SK-N-SH treated with all-trans-retinoic acid at 6 μM for 48 hours (cell line): ENCODE data around the gene SRXN1.

ENCODE experiments used
- ATAC-seq: fragments of 200-7000 bp; cut with Tn5 transposase; 3 replicates; pipeline ENCODE4 v1.9.1; 2020; ENCODE audit warnings: mild to moderate bottlenecking, moderate library complexity
- ARNTL ChIP-seq: fragments of 450-650 bp; formaldehyde crosslinking; IDR thresholded peaks from 2 replicates; pipeline ENCODE4 v1.5.0; 2020; ENCODE audit warnings: low read depth, mild to moderate bottlenecking, moderate library complexity, borderline replicate concordance
- BACH2 ChIP-seq: fragments of 250-450 bp; sonication (Bioruptor Pico); IDR thresholded peaks from 2 replicates; pipeline ENCODE4 v1.9.0; 2021; ENCODE audit warnings: mild to moderate bottlenecking, borderline replicate concordance
- CREB5 ChIP-seq: fragments of 250-450 bp; sonication (Bioruptor Pico); IDR thresholded peaks from 2 replicates; pipeline ENCODE4 v1.5.1; 2020; ENCODE audit warnings: low read depth, mild to moderate bottlenecking, moderate library complexity
- CSDC2 ChIP-seq: fragments of 250-450 bp; sonication (Bioruptor Pico); IDR thresholded peaks from 2 replicates; pipeline ENCODE4 v1.5.0; 2020; ENCODE audit warnings: mild to moderate bottlenecking, moderate library complexity
- ESRRG ChIP-seq: fragments of 250-450 bp; sonication (Bioruptor Pico); IDR thresholded peaks from 2 replicates; pipeline ENCODE4 v1.6.1; 2021; ENCODE audit warnings: mild to moderate bottlenecking
- ISL1 ChIP-seq: fragments of 250-450 bp; sonication (Bioruptor Pico); IDR thresholded peaks from 2 replicates; pipeline ENCODE4 v2.1.2; 2022; ENCODE audit warnings: mild to moderate bottlenecking, moderate library complexity
- OSR1 ChIP-seq: fragments of 250-450 bp; sonication (Bioruptor Pico); IDR thresholded peaks from 2 replicates; pipeline ENCODE4 v1.8.0; 2022; ENCODE audit warnings: moderate library complexity, mild to moderate bottlenecking, inconsistent platforms
- PPARA ChIP-seq: fragments of 250-450 bp; sonication (Bioruptor Pico); IDR thresholded peaks from 2 replicates; pipeline ENCODE4 v1.5.0; 2020; ENCODE audit warnings: mild to moderate bottlenecking, borderline replicate concordance
- RARB ChIP-seq: fragments of 250-450 bp; sonication (Bioruptor Pico); IDR thresholded peaks from 2 replicates; pipeline ENCODE4 v1.8.0; 2021; ENCODE audit warnings: mild to moderate bottlenecking, moderate library complexity
- SNAI2 ChIP-seq: fragments of 250-450 bp; sonication (Bioruptor Pico); IDR thresholded peaks from 2 replicates; pipeline ENCODE4 v1.5.0; 2020; ENCODE audit warnings: mild to moderate bottlenecking, moderate library complexity
- TCF4 ChIP-seq: fragments of 250-450 bp; sonication (Bioruptor Pico); IDR thresholded peaks from 2 replicates; pipeline ENCODE4 v1.8.0; 2021; ENCODE audit warnings: mild to moderate bottlenecking, moderate library complexity, borderline replicate concordance
- TOX ChIP-seq: fragments of 250-450 bp; sonication (Bioruptor Pico); IDR thresholded peaks from 2 replicates; pipeline ENCODE4 v1.8.0; 2021; ENCODE audit warnings: mild to moderate bottlenecking, moderate library complexity, borderline replicate concordance
- ZC3H10 ChIP-seq: fragments of 250-450 bp; sonication (Bioruptor Pico); IDR thresholded peaks from 2 replicates; pipeline ENCODE4 v1.5.1; 2021; ENCODE audit warnings: mild to moderate bottlenecking, moderate library complexity
- ZFP30 ChIP-seq: fragments of 450-650 bp; formaldehyde crosslinking; IDR thresholded peaks from 2 replicates; pipeline ENCODE4 v1.5.0; 2022; ENCODE audit warnings: mild to moderate bottlenecking, moderate library complexity
- ZNF565 ChIP-seq: fragments of 450-650 bp; formaldehyde crosslinking; conservative IDR thresholded peaks from 2 replicates; pipeline ENCODE4 v1.5.0; 2020; ENCODE audit warnings: low read depth, mild to moderate bottlenecking, moderate library complexity
- ZNF70 ChIP-seq: fragments of 450-650 bp; formaldehyde crosslinking; IDR thresholded peaks from 2 replicates; pipeline ENCODE4 v1.5.0; 2020; ENCODE audit warnings: mild to moderate bottlenecking, moderate library complexity
- ZNF8 ChIP-seq: fragments of 450-650 bp; formaldehyde crosslinking; IDR thresholded peaks from 2 replicates; pipeline ENCODE4 v1.5.0; 2020; ENCODE audit warnings: mild to moderate bottlenecking, moderate library complexity
- TF ChIP-seq, protein P1 (sequence below): fragments of 250-450 bp; sonication (Bioruptor Pico); IDR thresholded peaks from 2 replicates; pipeline ENCODE4 v1.5.1; 2021; ENCODE audit warnings: mild to moderate bottlenecking, moderate library complexity
- TF ChIP-seq, protein P2 (sequence below): fragments of 250-450 bp; sonication (Bioruptor Pico); IDR thresholded peaks from 2 replicates; pipeline ENCODE4 v1.8.0; 2020; ENCODE audit warnings: mild to moderate bottlenecking, moderate library complexity, borderline replicate concordance
- TF ChIP-seq, protein P3 (sequence below): fragments of 250-450 bp; sonication (Bioruptor Pico); IDR thresholded peaks from 2 replicates; pipeline ENCODE4 v1.8.0; 2021; ENCODE audit warnings: low read depth, mild to moderate bottlenecking, moderate library complexity, borderline replicate concordance

The SRXN1 gene

GRCh38 chr20:638579-638978 lies 14.4 kb downstream of the SRXN1 start:
- TF ChIP-seq ZC3H10 (CRISPR knock-in tag) (no peak), SNAI2 (CRISPR knock-in tag) (no peak), ZNF565 (CRISPR knock-in tag) (no peak), ZNF70 (CRISPR knock-in tag) (no peak), OSR1 (CRISPR knock-in tag) (no peak), ZNF8 (no peak), ZFP30 (no peak)
- TF ChIP-seq, protein P1, sequence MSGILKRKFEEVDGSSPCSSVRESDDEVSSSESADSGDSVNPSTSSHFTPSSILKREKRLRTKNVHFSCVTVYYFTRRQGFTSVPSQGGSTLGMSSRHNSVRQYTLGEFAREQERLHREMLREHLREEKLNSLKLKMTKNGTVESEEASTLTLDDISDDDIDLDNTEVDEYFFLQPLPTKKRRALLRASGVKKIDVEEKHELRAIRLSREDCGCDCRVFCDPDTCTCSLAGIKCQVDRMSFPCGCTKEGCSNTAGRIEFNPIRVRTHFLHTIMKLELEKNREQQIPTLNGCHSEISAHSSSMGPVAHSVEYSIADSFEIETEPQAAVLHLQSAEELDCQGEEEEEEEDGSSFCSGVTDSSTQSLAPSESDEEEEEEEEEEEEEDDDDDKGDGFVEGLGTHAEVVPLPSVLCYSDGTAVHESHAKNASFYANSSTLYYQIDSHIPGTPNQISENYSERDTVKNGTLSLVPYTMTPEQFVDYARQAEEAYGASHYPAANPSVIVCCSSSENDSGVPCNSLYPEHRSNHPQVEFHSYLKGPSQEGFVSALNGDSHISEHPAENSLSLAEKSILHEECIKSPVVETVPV, result no peak
- ATAC-seq, result no peak

GRCh38 chr20:637559-637958 lies 15.4 kb downstream of the SRXN1 start:
- TF ChIP-seq CSDC2 (CRISPR knock-in tag), result no peak
- no peak for TF ChIP-seq RARB
- TF ChIP-seq ZC3H10 (CRISPR knock-in tag), result no peak
- TF ChIP-seq, protein P2, sequence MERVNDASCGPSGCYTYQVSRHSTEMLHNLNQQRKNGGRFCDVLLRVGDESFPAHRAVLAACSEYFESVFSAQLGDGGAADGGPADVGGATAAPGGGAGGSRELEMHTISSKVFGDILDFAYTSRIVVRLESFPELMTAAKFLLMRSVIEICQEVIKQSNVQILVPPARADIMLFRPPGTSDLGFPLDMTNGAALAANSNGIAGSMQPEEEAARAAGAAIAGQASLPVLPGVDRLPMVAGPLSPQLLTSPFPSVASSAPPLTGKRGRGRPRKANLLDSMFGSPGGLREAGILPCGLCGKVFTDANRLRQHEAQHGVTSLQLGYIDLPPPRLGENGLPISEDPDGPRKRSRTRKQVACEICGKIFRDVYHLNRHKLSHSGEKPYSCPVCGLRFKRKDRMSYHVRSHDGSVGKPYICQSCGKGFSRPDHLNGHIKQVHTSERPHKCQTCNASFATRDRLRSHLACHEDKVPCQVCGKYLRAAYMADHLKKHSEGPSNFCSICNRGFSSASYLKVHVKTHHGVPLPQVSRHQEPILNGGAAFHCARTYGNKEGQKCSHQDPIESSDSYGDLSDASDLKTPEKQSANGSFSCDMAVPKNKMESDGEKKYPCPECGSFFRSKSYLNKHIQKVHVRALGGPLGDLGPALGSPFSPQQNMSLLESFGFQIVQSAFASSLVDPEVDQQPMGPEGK, result no peak
- TF ChIP-seq, protein P1, result no peak
- TF ChIP-seq ZNF70 (CRISPR knock-in tag), result no peak
- TF ChIP-seq ZFP30, result no peak
- no peak for TF ChIP-seq ISL1 (CRISPR knock-in tag)
- no peak for TF ChIP-seq BACH2 (CRISPR knock-in tag)
- TF ChIP-seq, all 23 proteins: peak for 0
- no peak for ATAC-seq

DNA sequence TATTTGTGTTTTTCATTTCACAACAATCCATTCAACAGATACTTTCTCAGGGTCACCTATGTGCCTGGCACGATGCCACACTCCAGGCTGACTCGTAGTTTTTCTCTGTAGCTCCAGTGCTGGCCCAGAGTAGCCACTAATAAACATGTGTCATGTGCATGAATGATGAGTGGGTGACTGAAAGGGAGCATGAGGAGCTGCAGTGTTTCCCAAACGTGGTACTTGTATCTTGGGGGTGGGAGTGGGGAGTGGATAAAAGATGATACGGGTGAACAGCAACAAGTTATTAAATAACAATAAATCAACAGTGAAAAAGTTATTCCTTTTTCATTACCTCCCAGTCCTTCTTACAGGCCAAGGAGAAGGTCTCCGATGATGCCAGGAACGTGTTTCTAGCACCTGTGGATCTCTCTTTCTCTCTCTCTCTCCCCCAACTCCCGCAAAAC lies 17.1 kb downstream of the SRXN1 start:
- TF ChIP-seq PPARA (CRISPR knock-in tag) (no peak), ZFP30 (no peak), RARB (no peak), TCF4 (CRISPR knock-in tag) (no peak), ZC3H10 (CRISPR knock-in tag) (no peak), ISL1 (CRISPR knock-in tag) (no peak), CREB5 (CRISPR knock-in tag) (no peak), TOX (no peak), ARNTL (CRISPR knock-in tag) (no peak), CSDC2 (CRISPR knock-in tag) (no peak)
- ATAC-seq, result no peak

DNA sequence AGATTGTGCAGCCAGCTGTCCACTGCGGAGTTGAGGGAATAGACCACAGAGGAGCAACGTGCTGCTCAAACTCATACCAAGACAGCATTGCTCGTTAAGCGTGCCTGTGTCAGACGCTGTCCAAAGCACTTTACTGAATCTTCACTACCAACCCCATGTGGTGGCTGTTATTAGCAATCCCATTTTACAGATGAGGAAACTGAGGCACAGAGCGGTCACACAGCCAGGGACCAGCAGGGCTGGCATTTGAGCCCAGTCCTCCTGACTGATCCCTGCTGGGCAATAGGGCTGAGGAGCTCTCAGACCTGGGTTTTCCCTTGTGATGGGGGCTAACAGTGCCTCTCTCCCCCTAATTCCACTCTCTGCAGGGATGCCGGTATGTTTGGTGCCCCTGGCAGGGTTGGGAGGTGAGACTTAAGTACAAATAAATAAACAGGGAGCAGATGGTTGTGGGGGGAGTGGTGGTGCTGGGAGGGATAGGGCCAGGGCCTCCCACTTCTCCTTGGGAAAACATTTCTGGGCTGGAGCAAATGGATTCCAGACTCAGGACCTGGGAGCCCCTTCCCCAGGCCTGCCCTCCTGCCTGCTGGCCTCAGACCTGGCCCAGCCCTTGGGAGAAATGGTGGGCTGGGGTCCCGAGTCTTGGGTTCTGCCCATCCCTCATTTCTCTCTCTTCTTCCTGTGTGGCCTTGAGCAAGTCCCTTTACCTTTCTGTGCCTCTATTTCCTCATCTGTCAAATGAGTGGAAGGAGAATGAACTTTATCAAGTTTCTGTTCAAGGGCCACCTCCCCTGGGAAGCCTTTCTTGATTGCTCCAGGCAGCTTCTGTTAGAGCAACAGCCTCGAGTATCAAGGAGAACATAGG lies 17.7 kb downstream of the SRXN1 start:
- TF ChIP-seq, protein P3, sequence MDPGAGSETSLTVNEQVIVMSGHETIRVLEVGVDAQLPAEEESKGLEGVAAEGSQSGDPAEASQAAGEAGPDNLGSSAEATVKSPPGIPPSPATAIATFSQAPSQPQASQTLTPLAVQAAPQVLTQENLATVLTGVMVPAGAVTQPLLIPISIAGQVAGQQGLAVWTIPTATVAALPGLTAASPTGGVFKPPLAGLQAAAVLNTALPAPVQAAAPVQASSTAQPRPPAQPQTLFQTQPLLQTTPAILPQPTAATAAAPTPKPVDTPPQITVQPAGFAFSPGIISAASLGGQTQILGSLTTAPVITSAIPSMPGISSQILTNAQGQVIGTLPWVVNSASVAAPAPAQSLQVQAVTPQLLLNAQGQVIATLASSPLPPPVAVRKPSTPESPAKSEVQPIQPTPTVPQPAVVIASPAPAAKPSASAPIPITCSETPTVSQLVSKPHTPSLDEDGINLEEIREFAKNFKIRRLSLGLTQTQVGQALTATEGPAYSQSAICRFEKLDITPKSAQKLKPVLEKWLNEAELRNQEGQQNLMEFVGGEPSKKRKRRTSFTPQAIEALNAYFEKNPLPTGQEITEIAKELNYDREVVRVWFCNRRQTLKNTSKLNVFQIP (CRISPR knock-in tag), result no peak
- TF ChIP-seq OSR1 (CRISPR knock-in tag) (no peak), RARB (no peak), ZC3H10 (CRISPR knock-in tag) (no peak), ESRRG (CRISPR knock-in tag) (no peak), SNAI2 (CRISPR knock-in tag) (no peak), ZNF565 (CRISPR knock-in tag) (no peak), PPARA (CRISPR knock-in tag) (no peak)
- no peak for ATAC-seq
